Stimulated activated CD8-positive, alpha-beta memory T cell treated with anti-CD3 and anti-CD28 coated beads, Interleukin-15, amount 100 ng/mL, for 4 hours (primary cell): ENCODE measurements around the gene AMFR.
"Not testable (repeated sequence)": the region's sequence is repeated elsewhere in the genome, so short reads cannot be mapped to it uniquely, and the experiment has no call there.

Source experiments
- DNase-seq, 2 donors: peaks; one replicate each; pipeline ENCODE4 v3.0.0-alpha.2; 2020; ENCODE audit warnings: low read depth in 2 of 2

AMFR gene

DNA sequence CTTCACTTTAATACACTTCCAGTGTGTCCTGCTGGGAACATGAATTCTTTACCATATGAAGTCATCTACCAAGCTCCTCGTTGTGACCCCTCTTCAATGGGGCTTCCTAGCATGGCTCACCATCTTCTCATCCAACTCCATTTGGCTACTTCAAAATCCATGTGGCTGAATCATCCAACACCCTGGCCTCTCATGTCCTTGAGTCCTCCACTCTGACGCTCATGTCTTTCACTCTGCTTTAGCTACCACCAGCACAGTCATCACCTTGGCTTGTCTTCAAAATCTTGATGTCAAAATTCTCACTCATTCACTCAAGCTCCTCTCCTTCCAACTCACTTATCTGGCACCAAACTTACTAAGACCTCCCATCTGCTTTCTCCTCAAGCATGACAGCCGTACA lies 35.8 kb downstream of the AMFR start:
- no peak for DNase-seq

DNA sequence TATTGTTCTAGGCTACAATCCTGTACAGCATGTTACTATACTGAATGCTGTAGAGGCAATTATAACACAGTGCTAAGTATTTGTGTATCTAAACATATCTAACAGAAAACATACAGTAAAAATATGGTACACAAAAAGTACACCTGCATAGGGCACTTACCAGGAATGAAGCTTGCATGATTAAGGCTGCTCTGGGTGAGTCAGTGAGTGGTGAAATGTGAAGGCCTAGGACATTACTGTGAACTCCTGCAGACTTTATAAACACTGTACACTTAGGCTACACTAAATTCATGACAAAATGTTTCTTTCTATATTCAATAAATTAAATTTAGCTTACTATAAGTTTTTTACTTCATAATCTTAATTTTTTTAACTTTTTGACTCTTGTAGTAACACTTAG lies 37.1 kb downstream of the AMFR start:
- no peak for DNase-seq

DNA sequence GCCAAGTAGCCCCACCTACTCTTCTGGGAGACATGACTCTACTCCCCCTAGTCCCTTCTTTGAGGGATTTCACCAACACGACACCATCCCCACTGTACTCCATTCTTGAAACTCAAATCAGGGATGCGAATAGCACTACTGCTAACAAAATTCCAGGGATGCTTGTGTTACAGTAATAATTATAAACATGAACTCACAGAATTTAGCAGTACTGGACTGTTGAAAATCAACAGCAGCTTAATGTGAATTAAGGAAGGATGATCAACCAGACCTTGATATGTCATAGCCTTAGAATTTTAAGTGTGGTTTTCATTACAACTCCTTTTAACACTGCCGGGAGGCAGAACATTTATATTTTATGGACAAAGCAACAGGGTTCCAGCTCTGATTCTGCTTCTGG lies 37.9 kb downstream of the AMFR start:
- no peak for DNase-seq

DNA sequence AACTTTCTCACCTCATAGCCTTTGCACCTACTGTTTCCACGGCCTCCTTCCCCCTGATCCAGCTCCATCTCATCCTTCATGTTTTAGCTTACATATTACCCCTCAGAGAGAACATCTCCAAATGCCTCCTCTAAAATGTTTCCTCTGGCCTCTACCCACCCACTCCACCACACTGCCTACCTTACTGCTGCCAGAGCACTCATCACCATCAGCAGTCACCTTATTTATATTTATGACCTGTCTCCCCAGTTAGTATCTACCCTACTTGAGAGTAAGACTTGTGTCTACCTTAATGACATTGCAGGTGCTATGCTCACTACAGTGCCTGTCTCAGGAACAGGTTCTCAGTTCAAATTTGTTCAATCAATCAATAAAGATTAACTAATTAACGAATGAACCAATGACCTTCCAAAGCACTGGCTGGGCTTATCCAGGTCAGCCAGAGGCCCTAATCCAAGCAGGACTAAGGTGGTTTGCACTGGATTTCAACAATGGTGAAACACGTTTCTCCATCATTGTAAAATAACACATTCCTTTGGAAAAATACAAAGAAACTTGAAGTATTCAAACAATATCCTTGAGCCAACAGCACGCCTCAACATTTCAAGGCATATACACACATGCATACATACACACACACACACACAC lies 41.1 kb downstream of the AMFR start:
- no peak for DNase-seq

DNA sequence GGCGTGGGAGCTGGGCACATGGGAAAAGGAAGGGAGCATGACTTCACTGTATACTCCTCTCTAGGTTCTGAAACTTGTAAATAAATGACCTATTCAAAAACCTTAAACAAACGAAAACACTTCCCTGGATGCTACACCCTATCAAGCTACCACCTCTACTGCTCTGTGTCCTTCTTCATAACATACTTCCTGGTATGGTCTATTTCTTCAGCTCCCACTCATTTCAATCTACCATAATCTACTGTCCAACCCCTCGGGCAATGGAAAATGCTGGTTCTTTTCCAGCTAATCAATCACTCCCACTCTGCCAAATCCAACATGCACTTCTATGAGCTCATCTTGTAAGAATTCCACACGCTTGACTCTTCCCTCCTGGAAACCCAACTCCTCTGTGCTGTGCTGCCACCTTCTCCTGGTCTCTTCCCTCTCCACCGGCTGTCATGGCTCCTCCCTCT lies 42.4 kb downstream of the AMFR start:
- DNase-seq, result no peak

DNA sequence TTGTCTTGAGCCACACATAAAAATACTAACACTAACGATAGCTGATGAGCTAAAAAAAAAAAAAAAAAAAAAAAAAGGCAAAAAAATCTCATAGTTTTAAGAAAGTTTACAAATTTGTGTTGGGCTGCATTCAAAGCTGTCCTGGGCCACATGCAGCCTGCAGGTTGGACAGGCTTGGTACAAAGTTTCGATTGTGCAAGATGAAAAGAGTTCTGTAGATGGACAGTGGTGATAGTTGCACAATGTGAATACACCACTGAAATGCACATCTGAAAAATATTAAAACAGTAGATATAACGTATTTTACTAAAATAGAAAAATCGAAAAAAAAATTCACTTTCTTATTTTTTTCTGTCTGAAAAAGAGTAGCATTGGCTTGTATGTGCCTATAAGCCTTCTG lies 42.9 kb downstream of the AMFR start:
- no peak for DNase-seq

DNA sequence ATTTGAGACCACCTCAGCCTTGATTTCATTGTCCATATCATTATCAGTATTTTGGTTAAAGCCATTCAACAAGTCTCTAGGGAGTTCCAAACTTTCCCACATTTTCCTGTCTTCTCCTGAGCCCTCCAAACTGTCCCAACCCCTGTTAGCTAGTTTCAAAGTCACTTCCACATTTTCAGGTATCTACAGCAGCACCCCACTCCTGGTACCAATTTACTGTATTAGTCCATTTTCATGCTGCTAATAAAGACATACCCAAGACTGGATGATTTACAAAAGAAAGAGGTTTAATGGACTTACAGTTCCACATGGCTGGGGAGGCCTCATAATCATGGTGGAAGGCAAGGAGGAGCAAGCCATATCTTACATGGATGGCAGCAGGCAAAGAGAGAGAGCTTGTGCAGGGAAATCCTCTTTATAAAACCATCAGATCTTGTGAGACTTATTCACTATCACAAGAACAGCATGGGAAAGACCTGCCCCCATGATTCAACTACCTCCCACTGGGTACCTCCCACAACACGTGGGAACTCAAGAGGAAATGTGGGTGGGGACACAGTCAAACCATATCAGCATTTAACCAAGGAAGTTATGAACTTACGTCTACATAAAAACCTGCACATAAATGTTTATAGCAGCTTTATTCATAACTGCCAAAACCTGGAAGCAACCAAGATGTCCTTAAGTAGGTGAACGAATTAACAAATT lies 44.4 kb downstream of the AMFR start:
- not testable (repeated sequence) for DNase-seq

DNA sequence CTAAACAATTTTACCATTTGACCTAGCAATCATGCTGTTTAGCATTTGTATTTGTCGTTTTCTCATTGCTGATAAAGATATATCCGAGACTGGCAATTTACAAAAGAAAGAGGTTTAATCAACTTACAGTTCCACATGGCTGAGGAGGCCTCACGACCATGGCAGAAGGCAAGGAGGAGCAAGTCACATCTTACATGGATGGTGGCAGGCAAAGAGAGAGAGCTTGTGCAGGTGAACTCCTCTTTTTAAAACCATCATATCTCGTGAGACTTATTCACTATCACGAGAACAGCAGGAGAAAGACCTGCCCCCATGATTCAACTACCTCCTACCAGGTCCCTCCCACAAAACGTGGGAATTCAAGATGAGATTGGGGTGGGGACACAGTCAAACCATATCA lies 46.3 kb downstream of the AMFR start:
- DNase-seq, result not testable (repeated sequence)

DNA sequence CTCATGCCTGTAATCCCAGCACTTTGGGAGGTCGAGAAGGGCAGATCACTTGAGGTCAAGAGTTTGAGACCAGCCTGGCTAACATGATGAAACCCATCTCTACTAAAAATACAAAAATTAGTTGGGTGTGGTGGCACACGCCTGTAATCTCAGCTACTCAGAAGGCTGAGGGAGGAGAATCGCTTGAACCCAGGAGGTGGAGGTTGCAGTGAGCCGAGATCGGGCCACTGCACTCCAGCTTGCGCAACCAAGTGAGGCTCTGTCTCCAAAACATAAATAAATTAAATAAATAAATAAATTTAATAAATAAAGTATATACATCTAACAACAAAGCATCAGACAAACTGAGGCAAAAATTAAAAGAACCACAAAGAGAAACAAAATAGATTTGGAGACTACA lies 49.6 kb downstream of the AMFR start:
- not testable (repeated sequence) for DNase-seq

DNA sequence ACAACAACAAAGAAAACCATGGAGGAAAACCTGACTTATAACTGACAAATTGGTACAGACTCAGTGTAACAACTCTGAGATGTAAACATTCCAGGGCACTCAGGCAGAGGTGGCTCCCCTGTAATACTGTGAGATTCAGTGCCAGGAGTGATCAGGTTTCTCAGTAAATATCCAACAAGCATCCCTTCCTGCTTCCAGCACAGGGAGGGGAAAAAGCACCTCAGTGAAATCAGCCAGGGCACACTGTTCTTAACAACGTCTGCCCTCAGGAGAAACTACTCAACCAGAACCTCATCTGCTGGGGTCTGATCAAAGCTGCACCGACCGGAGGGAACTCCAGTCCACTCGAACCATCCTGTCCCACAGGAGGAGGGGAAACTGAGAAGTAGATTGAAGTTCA lies 52.3 kb downstream of the AMFR start:
- no peak for DNase-seq

DNA sequence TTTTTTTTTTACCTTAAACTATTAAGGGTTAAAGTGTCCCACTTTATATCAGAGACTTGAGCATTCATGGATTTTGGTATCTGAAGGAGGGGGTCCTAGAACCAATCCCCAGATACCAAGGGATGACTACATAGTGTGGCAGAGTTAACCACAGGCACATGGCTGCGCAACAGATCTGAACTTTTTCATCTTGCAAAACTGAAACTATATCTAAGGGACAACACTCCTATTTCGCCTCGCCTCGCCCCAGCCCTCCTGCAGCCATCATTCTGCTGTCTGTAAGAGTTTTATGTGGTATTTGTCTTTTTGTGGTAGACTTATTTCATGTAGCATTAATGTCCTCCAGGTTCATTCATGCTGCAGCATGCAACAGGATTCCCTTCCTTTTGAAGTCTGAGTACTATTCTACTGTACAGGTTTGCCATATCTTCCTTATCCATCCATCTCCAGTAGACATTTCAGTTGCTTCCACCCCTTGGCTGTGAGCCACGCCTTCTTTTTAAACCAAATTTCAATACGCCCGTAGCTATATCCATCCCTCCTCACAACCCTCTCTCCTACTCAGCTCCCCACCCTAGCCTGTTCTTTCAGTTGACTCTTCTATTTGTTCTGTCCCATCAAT lies 53.2 kb downstream of the AMFR start:
- DNase-seq, result no peak

DNA sequence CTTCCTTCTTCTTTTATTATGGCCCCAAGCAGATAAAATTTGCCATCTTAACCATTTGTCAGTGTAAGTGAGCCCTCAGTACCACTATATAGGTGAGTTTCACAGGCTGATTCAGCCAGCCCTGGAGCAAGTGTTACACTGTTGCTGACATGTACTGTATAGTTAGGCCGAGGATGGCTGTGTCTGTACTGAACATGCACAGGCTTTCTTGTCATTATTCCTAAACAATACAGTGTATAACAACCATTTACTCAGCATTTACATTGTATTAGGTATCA lies 53.7 kb downstream of the AMFR start:
- no peak for DNase-seq

DNA sequence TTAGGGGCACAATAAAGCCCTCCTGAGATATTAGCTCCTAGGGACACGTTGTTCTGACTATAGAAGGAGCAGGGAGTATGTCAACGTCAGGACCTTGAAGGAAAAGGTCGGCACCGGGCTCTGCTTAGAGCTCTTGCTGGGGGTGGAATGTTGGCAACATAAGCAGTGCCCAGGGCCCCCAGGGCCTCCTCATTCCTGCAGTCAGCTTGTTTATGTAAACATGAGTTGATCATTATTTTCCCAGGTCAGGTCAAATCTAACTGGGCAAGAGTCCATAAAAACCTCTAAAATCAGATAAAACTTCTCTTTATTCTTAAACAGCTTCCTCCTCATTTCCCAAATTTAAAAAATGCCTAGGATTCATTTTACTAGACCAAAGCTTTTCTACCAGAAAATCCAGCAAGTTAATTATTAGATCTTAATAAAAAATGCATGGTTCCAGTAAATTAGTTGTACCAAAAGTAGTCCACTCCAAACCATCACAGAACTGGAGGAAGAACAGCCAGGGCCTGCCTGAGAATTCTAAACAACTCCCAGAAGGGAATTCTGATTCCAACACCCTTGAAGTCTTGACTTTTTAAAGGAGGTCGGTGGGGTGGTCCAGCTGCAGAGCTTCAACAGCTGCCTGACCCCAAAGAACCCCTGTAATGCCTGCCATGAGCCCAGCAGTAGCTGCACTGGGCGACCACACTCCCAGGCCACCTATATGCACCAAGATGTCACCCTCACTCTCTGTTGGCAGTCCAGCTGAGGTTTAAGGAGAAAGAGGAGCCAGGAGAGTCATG lies 54.3 kb downstream of the AMFR start:
- DNase-seq, result no peak

DNA sequence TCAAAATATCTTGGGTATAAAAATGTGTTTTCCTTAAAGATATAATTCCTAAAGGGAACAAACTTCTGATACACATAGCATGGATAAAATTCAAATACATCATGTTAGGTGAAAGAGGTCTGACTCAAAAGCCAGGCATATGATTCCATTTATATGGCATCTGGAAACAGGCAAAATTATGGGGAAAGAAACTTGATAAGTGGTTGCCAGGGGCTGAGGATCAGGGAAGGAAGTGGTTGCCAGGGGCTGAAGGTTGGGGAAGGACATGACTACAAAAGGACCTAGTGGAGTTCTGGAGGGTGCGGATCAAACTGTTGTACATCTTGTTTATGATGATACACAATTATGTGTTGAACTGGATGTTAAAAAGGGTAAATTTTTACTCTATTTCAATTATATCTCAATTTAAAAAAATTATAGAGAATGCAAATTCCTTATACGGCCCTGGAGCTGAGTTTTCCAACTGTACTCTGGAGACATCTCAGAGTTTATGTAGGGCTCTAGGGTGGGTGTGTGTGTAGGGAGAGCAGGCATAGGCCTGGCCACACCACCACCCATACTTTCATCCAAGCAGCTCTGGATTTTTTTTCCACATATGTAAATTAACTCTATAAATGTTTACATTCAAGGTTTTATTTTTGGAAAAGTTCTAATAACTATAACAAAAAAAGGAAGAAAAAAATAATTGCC lies 55.0 kb downstream of the AMFR start:
- DNase-seq, result no peak

DNA sequence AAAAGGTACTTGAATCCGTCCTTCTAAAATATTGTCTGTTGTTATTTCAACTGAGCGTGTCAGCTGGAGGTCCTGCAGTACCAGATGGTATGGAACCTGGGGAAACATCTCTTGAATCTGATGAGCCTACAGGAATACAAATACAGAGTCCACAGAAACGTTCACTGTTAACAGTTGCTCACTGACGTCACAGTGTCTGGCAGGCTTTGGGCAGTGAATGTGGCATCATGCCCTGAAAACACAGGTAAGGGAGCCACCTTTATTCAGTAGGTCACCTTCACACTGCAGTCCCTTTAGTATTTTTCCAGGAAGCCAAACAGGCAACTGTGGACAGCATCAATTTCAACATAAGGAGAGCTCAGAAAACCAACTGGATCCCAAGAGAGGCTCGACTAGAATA lies 56.1 kb downstream of the AMFR start:
- no peak for DNase-seq

DNA sequence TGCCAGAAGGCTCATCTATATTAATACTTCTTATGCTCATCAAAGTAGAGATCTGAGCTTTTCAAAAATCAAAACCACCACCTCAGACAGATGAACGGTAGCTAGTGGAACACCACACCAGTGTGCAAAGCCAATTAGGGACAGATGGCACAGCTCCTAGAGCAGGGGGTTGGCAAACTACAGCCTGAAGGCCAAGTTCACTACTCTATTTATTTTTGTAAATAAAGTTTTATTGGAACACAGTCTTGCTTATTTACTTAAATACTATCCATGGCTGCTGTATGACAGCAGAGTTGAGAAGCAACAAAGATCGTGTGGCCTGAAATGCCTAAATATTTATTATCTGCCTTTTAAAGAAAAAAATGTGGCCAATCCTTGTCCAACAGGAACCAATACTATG lies 56.8 kb downstream of the AMFR start:
- DNase-seq, result no peak

DNA sequence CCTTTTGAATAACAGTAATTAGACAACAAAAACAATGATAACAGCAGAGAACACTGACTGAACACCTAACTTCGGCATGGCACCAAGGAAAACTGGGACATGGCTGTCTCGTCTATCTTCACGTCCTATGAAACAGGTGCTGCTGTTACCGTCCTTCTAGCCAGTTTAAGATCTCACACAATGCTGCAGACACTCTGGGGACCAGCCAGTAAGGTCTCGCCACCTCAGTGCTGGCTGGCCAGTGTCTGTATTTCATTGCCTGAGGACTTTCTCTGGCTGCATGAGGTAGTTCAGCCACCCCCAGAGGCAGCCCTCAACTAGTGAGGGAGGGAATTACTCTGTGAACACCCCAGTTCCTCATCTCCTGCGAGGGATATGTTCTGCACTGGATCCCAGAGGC lies 57.6 kb downstream of the AMFR start:
- DNase-seq, result no peak

DNA sequence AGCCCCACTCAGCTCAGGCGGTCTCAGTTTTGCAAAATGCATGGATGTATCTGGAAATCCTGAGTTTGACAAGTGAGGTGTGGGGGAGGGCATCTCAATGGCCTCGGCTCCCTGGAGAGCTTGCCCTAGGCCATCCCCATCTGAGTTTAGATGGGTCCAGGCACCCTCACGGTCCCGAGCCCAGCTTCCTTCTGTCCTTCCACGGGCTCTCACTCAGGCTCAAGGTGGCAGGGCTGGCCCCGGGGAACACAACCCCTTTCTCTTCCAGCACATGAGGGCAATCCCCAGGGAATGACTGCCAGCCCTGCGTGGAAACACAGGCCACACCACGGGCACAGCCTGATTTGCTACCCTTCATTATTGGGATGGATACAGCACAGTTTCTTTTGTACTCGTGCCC lies 58.4 kb downstream of the AMFR start:
- DNase-seq, result no peak

DNA sequence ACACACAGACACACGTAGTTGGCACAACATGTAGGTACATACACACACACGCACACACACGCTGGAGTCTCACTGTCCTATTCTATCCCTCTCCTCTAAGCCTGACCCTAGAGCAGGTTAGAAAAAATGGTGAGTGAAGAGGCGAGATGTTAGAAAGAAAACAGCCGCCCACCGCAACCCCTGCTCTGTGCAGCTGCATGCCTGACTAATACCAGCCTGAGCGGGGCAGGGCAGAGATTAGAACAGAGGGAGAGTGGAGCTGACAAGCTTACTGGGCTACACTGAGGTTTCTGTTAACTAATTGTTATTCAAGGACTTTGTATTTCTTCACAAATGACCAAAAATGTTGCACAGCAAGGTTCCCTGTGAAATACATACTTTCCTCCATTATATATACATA lies 59.8 kb downstream of the AMFR start:
- no peak for DNase-seq

DNA sequence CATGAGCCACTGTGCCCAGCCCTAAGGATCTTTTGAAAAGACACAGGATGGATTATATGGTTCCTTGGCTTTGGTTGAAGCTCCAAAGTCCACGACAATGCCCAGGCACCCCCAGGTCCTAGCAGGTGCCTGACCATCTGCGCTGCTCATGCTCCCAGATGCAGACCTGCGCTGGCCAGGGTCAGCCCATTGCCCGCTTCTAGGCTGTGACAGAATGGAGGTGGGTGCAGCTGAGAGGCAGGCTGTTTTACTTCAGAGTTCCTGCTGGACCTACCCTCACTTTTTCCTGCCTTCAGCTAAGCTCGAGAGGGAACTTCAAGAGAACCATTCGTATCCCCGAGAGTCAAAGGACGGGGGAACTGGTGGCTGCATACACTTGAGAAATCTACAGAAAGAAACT lies 60.5 kb downstream of the AMFR start:
- no peak for DNase-seq

DNA sequence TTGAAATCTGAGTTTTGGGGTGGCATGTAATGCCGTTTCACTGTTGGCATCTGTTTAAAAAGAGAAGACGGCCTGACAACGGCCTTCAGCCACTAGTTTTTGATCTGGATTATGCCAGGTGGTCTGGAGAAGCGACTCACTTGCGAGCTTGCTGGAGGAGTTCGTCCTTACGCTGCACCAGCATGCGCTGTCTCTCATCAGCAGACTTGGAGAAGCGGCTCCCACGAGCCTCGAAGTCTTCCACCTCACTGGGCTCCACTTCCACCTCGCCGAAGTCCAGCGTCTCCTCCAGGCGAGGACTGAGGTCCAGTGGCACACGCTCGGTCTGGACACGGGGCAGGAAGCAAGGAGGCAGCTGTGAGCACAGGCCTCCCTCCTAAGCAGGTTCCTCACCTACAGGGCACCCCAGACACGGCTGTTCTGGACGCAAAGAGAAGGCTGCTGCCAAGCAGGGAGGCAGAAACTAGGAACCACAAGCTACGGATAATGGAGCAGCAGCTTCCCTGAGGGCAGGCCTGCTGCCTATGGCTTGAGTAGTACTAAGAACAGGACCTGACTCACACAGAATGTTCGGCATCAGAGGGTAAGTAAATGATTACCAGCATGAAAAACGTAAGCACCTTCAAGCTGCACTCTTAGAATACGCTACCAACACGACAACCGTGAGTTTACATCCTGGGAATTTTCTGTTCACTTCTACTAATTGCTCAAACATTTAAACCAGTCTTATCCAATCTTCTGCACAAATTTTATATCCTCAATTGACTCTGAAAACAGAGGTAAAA lies 61.4 kb downstream of the AMFR start:
- no peak for DNase-seq
